ENCODE results near the gene UPK1A.

DNA sequence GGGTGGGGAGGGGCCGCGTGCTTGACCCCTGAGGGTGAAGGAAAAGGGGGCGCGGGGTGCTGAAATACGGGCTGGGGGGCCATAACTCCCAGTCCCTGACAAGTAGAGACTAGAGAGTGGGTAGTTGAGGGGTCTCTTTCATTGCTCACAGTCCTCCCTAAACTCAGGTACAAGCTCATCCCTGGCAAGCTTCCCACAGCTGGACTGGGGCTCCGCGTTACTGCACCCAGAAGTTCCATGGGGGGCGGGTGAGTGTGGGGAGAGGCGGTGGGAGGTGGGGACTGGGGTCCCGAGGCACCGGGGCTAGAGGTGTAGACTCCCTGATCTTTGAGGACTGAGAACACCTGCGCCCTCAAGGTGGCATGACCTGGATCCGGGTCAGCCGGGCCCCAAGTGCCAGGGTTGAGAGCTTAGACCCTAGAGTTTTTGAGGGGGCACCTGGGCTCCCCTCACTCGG lies 23.5 kb upstream of the UPK1A start:
- TF ChIP-seq, protein P1, sequence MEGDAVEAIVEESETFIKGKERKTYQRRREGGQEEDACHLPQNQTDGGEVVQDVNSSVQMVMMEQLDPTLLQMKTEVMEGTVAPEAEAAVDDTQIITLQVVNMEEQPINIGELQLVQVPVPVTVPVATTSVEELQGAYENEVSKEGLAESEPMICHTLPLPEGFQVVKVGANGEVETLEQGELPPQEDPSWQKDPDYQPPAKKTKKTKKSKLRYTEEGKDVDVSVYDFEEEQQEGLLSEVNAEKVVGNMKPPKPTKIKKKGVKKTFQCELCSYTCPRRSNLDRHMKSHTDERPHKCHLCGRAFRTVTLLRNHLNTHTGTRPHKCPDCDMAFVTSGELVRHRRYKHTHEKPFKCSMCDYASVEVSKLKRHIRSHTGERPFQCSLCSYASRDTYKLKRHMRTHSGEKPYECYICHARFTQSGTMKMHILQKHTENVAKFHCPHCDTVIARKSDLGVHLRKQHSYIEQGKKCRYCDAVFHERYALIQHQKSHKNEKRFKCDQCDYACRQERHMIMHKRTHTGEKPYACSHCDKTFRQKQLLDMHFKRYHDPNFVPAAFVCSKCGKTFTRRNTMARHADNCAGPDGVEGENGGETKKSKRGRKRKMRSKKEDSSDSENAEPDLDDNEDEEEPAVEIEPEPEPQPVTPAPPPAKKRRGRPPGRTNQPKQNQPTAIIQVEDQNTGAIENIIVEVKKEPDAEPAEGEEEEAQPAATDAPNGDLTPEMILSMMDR (IDR thresholded peaks at IDR 0.05), result no peak
- TF ChIP-seq POLR2A (IDR thresholded peaks at IDR 0.05), result no peak

Data from esophagus squamous epithelium (tissue), 4 donors.